SKM-1 treated with dmso at 0.1 percent for 144 hours (cell line): ENCODE measurements around the gene ATXN8OS.
"Not testable (repeated sequence)": the region's sequence is repeated elsewhere in the genome, so short reads cannot be mapped to it uniquely, and the experiment has no call there.

ENCODE experiments used
- DNase-seq: peaks from one replicate; lab custom pipeline; 2025; ENCODE audit not compliant: unreplicated experiment; lab: John Stamatoyannopoulos, UW

ATXN8OS gene

GRCh38 chr13:70107498-70108281 is at the start of gene ATXN8OS:
Gene ATXN8OS (plus strand): TSS chr13:70107826.
- no peak for DNase-seq

DNA sequence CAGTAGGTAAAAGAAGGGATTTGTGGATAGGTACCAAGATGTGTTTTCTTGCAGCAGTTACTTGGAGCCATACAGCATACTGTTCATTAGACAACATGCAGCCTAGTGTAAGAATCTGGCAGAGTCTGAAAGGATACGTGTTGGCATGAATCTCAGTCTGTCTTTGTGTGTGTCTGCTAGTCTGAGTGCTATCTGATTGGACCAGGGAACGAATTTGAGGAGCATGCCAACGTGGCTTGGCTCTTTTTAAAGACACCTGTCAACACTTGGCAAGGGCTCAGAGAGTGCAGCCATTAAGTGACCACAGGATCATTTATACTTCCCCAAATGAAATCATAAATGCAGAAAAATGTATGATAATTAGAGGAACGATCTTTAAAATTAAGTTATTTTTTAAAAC is 27.6 kb upstream of the ATXN8OS start:
- no peak for DNase-seq

DNA sequence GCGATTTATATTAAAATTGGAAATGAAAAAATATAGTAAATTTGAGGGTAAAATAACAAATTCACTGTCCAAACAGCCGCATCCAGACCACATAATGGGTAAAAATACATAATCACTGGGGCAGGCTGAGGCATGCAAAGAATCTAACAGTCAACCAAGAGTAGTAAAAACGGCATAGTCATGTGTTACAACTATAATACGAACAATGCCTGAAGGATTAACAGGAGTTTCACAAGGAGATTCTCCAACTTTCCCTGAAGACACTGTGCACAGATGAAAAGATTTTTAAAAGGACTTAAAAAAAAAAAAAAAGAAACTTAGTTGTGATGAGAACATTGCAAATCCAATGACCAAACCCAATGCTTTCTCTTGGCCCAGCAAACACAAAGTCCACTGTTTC is 20.4 kb upstream of the ATXN8OS start:
- no peak for DNase-seq

DNA sequence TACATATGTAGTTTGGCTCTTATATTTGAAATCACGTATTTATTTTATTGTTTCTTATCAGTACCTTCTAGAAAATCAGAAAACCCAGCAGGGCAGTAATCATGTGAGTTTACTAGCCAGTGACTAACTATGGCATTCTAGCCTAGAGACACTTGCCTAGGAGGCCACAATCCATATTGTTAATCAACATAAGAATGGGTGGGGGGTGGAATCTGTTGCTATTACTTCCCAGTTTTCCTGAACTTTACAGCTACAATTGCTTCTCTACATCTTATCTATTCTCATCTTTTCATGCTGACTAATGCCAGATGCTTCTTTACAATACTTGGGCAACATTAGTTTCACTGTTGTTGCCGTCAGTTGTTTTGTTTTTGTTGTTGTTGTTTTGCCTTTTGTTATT is 18.7 kb upstream of the ATXN8OS start:
- DNase-seq, result no peak

GRCh38 chr13:70090036-70090723 is 17.4 kb upstream of the ATXN8OS start:
- DNase-seq, result no peak

- DNase-seq, result no peak
These were observed 9.0 kb upstream of the ATXN8OS start for GRCh38 chr13:70098669-70099068.

DNA sequence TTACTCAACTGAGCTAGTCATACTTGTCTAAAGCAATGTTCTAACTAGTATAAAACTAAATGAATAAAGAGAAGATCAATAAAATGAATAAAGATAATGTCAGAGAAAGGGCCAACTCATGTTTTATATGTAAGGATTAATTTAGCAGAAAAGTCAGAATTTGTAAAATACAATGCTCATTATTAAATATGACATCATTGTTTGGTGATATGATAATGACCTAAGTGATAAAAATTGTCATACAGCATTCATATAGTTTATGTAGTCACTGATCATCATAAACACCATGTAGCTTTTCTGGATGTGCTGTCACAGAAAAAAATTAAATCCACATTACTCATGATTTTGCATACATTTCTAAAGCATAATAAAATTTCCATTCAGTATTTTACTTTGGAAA is 3.1 kb upstream of the ATXN8OS start:
- DNase-seq, result no peak

DNA sequence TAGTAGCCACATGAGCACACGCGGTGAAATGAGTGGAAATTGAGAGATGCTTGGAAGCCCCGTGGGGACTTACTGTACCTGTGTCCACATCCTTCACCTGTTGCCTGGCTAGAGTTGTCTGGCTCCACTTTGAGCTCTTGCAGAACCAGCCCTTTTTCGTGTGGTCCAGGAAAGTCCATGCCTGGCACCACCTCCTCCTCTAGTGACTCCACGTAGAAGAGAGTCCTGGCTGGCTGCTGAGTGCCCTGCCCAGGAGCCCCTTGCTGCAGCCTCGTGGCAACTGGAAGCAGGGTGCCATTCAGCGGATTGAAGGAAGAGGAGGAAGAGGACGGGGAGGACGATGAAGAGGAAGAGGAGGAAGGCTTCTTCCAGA is 515 bp upstream of the ATXN8OS start:
- DNase-seq, result no peak

DNA sequence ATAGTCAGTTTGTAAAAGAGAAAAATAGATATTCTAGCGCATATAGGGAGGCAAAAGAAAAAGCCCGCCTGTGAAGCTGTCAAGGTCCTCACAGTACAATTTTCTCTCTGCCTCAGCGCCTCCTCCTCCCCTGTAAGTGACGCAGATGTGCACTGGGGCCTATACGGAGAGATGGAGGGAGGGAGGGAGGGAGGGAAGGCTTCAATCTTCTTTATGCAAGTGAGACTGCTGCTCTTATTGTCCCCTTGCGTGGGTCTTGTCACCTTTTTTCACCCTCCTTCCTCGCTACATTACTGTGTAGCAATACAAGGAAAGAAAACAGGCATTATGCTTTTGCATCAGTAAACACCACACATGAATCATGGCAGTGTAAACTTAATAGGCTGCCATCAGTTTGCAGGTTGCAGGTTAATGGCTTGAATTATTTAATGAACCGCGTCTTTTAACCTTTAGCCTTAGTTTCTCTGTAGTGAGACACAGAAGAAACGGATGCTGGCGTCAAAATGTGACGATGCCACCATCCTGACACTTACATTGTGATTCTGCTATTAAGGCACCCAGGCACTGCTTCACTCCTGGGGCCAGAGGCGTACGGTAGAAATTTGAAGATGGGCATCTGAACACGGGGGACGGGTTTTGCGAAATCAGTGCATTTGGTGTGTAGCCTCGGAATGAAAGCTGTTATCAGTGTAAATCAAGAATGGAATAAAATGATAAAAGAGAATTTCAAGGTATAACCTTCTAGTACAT is 905 bp downstream of the ATXN8OS start, which contains the start of gene KLHL1:
TSS of gene KLHL1 (minus strand) at position 97 of the 750 bp plus-strand sequence. CDS start 753 bp downstream, outside the sequence.
- DNase-seq, result no peak

DNA sequence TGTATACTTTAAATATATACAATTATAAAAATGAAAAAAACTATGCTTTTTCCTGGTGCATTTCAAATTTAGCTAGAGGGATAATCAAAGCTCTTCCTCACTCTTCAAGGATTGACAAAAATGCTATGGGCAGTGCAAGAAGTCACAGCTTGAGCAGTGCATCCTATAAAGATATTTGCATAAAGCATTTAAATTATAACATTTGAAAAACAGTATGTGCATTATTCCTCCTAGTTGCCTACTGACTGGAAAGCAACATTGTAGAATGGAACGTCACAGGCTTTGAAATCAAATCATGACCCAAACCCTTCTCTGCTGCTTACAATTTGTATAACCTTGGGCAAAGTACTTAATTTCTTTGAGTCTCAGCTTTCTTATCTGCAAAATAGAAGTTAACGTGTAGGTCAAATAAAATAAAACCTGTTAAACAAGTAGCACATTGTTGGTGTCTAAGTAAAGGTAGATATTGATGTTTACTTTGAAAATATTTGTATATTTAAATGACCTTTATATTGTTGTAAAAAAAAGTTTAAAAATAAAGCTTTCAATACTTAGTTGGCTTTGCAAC is 9.8 kb downstream of the ATXN8OS start:
- no peak for DNase-seq

DNA sequence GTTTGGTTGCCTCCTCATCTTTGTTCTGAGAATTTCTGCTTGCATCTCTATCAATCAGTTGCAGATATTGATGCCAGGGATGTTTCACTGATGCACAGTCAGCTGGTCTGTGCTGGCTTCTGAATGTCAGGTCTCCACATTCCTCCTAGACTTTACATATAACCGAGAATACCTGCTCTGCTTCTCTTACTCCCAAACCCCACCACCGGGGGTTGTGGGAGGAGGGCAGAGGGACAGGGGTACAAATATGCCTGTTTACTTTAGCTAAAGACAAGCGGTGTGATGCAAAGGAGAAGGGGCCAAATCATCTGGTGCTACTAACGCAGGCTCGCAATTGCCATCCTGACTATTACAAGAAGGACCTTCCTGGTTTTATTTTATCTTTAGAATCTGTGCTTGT is 18.1 kb downstream of the ATXN8OS start:
- no peak for DNase-seq

- DNase-seq, result no peak
These were observed 20.5 kb downstream of the ATXN8OS start for GRCh38 chr13:70128098-70128497.

DNA sequence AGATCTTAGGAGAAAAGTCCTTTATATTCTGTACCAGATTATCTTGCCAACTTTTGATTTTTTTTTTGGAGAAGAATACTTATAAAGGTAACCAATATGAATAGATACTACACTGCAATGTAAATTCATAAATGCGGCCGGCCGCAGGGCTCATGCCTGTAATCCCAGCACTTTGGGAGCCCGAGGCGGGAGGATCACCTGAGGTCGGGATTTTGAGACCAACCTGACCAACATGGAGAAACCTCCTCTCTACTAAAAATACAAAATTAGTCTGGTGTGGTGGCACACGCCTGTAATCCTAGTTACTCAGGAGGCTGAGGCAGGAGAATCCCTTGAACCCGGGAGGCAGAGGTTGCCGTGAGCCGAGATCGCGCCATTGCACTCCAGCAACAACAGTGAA is 35.0 kb downstream of the ATXN8OS start:
- not testable (repeated sequence) for DNase-seq

DNA sequence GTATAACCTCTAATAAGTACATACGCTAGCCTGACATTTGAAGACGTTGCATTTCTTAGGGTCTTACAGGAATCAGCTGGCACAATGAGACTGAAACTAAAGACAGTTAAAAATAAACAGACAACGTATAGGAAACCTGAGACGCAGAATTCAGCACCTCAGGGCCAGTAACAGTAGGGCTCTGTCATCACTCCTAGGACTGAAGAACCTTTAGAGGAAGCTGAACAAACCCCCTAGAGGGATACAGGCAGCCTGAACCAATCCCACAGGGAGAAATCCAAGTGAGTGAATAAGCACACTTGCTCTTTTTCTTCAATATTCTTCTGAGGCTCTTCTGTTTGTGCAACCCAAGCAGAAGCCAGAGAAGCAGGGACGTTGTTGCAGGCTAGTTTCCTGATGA is 54.5 kb downstream of the ATXN8OS start:
- no peak for DNase-seq

DNA sequence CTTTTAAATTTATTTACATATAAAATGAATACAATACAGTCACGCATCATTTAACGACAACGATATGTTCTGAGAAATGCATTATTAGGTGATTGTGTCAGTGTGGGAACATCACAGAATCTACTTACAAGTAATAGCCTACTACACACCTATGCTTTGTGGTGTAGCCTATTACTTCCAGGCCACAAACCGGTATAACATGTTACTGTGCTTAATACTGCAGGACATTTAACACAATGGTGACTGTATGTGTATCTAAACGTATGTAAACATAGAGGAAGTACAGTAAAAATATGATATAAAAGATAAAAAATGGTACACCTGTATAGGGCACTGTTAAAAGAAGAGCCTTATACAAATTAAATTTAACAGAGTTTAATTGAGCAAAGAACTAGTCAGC is 63.1 kb downstream of the ATXN8OS start:
- no peak for DNase-seq

DNA sequence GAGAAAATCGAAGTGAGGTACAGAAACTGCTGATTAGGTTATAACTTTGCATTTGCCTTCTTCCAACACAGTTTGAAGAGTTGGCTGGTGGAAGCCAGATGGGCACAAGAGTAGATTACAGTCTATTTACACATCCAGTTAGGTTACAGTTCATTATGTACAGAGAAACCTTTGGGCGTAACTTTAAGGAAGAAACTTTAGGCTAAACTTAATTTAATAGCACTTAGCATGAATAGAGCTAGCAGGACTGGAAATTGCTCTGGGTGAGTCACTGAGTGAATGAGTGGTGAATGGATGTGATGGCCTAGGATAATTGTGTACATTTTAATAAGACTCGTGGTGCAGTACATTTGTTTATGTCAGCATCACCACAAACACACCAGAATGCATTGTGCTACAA is 63.5 kb downstream of the ATXN8OS start:
- DNase-seq, result no peak

DNA sequence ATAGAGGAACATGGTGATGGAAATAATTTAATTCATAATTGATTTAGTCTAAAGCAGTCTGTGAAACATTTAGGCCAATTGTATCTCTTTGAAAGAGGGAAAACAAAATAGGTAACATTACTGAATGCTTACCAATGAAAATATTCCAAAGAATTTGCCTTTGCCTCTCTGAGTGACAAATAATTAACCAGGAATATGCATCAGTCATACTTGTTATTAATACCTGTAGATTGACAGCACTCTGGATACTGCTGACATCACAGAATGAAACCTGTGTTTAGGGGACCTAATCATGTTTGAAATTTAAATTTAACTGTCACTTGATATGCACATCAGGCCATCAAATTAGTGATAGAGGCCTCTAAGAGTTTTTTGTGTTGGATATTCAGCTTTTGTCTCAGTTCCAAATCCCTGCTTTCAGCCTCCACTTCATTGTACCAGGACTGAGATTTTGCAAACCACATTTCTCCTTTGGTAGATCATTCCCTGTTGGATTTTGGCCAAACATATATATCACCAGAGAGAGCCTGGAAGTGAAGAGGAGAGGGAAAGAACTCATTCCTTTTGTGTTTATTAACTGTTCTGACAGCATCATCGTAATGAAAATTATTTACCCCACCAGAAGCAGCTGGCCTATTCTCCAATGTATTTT is 65.4 kb downstream of the ATXN8OS start:
- no peak for DNase-seq

GRCh38 chr13:70173598-70173959 is 66.0 kb downstream of the ATXN8OS start:
- no peak for DNase-seq

DNA sequence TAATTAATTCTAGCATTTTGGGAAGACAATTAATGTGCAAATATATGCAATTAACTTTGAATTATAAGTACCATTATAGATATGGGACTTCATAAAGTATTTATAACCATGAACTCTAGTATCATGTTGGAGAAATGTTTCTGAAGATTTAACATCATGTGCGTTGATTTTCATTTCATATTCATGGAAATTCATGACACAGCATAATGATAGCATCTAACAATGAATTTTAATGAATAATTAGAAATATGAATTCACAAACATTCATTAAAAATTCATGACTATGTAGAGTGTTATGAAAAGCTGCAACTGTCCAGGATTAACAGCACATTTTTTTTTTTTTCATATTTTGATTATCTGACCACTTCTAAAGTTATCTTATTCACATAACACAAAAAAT is 70.7 kb downstream of the ATXN8OS start:
- no peak for DNase-seq
